Mesendoderm (in vitro differentiated cells): ENCODE measurements around the gene FMO1.

Experiments used
- DNase-seq: peaks from one replicate; pipeline ENCODE4 v3.0.0; 2013
- H2AK5ac ChIP-seq: 2 replicates; pipeline ENCODE4 v1.6.1; 2013; ENCODE audit warnings: low read length, inconsistent platforms
- H2BK120ac ChIP-seq: 2 replicates; pipeline ENCODE4 v1.6.1; 2013; ENCODE audit warnings: low read depth, mild to moderate bottlenecking, low read length, moderate library complexity, mixed read lengths
- H2BK15ac ChIP-seq: replicated peaks from 2 replicates; pipeline ENCODE4 v1.6.1; 2013; ENCODE audit warnings: low read depth, mild to moderate bottlenecking, moderate library complexity
- H2BK5ac ChIP-seq: 2 replicates; pipeline ENCODE4 v1.6.1; 2013; ENCODE audit warnings: low read length, inconsistent platforms
- H3K18ac ChIP-seq: 2 replicates; pipeline ENCODE4 v1.6.1; 2013; ENCODE audit warnings: mild to moderate bottlenecking, low read length, mixed read lengths
- H3K23ac ChIP-seq: one replicate; pipeline ENCODE4 v1.6.1; 2013; ENCODE audit warnings: low read length
- H3K27ac ChIP-seq: 2 replicates; pipeline ENCODE4 v1.5.1; 2013; ENCODE audit warnings: low read depth, mild to moderate bottlenecking, inconsistent platforms, low read length, moderate library complexity
- H3K27me3 ChIP-seq: 2 replicates; pipeline ENCODE4 v1.6.1; 2013; ENCODE audit warnings: low read length, control low read depth, mild to moderate bottlenecking, inconsistent platforms; ENCODE audit not compliant: insufficient read depth, poor library complexity
- H3K36me3 ChIP-seq: 2 replicates; pipeline ENCODE4 v1.6.1; 2013; ENCODE audit warnings: low read length, inconsistent platforms; ENCODE audit not compliant: control insufficient read depth, insufficient read depth
- H3K4ac ChIP-seq: one replicate; pipeline ENCODE4 v1.6.1; 2013; ENCODE audit warnings: low read depth, mild to moderate bottlenecking, low read length, moderate library complexity
- H3K4me1 ChIP-seq: 2 replicates; pipeline ENCODE4 v1.6.1; 2013; ENCODE audit warnings: low read depth, low read length, inconsistent platforms; ENCODE audit not compliant: control insufficient read depth
- H3K4me2 ChIP-seq: 2 replicates; pipeline ENCODE4 v1.6.1; 2013; ENCODE audit warnings: low read length
- H3K4me3 ChIP-seq: 2 replicates; pipeline ENCODE4 v1.5.1; 2013; ENCODE audit warnings: mild to moderate bottlenecking, low read length
- H3K56ac ChIP-seq: one replicate; pipeline ENCODE4 v1.6.1; 2013; ENCODE audit warnings: low read length
- H3K79me1 ChIP-seq: 2 replicates; pipeline ENCODE4 v1.6.1; 2013; ENCODE audit warnings: low read length, inconsistent platforms
- H3K79me2 ChIP-seq: 2 replicates; pipeline ENCODE4 v1.6.1; 2013; ENCODE audit warnings: mild to moderate bottlenecking, low read length; ENCODE audit not compliant: control insufficient read depth, insufficient read depth
- H3K9ac ChIP-seq: 2 replicates; pipeline ENCODE4 v1.6.1; 2013; ENCODE audit warnings: low read length, inconsistent platforms
- H4K5ac ChIP-seq: one replicate; pipeline ENCODE4 v1.6.1; 2013; ENCODE audit warnings: low read length
- H4K8ac ChIP-seq: one replicate; pipeline ENCODE4 v1.6.1; 2013; ENCODE audit warnings: low read depth, mild to moderate bottlenecking, control low read depth, low read length, moderate library complexity
- WGBS: extraction: QIAGEN DNeasy Blood & Tissue Kit; methylation state at CpG from one replicate; pipeline ENCODE4 v1.1.7; 2013; ENCODE audit warnings: low lambda C conversion rate, missing lambda C conversion rate; ENCODE audit not compliant: insufficient coverage; ENCODE audit errors: extremely low coverage; 5-methylcytosine and 5-hydroxymethylcytosine counted together

Gene FMO1

DNA sequence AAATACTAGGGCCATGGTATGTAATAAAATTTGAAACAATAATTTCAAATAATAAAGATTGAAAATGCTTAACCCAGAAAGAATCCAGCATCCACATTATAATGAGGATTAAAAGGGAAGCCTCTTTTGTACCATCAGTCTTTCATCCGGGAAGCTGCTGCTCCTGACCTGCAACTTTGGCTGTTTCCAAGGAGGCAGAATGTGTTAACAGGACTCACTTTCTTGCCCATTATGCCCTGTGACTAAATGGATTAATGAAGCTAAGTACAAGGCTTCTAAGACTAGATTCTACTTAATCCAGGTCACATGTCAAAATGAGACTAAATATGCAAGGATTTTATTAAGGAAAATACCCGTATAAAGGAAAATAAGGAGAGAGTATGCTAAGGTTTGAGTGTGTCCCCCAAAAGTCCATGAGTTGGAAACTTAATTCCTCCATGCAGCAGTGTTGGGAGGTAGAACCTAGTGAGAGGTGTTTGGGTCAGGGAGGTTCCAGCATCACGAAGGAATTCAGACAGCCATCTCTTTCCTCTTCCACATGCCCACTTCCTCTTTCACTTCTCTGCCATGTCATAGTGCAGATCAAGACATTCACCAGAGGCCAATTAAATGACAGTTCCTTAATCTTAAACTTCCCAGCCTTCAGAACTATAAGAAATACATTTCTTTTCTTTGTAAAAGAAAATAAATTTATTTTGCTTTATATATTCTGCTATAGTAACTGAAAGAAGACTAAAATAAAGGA, 35.5 kb upstream of the FMO1 start:
- no peak for DNase-seq
- H3K23ac ChIP-seq = no peak overlapping the region
- no peak overlapping the region for H3K4me3 ChIP-seq
- no peak overlapping the region for H3K27ac ChIP-seq
- H3K9ac ChIP-seq = no peak overlapping the region
- no CpG with 5 or more reads among the region's 3 CpGs for WGBS
- H3K18ac ChIP-seq = no peak overlapping the region
- H3K27me3 ChIP-seq = no peaks in the 10 kb centered on the region
- no peak overlapping the region for H2BK15ac ChIP-seq
- no peak overlapping the region for H3K56ac ChIP-seq
- no peak overlapping the region for H2BK120ac ChIP-seq
- H3K4ac ChIP-seq = no peak overlapping the region
- H3K4me2 ChIP-seq = no peak overlapping the region
- no peaks in the 10 kb centered on the region for H3K36me3 ChIP-seq
- H4K5ac ChIP-seq = no peak overlapping the region
- peaks cover 4% of the 10 kb centered on the region for H3K4me1 ChIP-seq
- no peaks in the 10 kb centered on the region for H3K79me1 ChIP-seq
- H2BK5ac ChIP-seq = no peak overlapping the region
- H3K79me2 ChIP-seq = no peaks in the 10 kb centered on the region
- H2AK5ac ChIP-seq = no peak overlapping the region
- H4K8ac ChIP-seq = no peak overlapping the region

DNA sequence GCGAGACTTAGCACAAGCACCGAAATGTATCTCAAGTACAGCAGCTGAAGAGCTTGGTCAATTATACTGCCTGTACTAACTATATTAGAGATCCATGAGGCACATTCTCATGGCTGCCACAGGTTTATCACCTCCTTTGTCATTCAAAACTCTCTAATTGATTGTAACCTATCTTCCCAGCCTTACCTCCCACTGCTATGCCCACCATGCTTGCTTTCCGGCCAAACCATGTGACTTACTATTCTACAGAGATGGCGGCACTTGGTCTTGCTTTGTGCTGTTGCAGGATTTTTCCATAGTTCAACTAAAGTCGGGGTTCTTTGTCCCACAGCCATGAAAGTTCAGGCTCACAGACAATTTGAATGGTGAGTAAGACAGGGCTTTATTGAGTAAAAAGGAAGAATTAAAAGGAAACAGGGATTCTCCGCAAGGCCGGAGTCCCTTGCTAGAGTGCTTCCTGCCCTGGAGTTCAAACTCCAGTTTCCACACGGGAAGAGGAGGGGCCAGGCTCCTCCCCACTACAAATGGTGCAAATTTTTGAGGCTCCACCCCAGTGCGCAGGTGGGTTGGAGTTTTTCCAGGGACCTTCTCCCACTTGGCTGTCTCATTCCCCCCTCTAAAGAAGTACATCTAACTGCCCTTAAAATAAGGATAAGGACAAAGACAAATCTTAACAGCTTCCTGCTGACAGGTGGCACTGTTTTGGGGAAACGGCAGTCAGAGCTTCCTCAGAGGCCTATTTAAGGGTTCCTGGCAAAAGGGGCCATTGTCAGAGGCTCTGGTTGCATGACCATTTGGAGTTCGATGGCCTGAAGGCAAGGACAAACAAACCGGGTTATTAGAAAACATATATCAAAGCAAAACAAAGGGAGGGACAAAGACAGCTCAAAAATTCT, 34.5 kb upstream of the FMO1 start:
- Histone ChIP-seq H3K79me1 (no peaks in the 10 kb centered on the region), H3K56ac (no peak overlapping the region), H3K4me2 (no peak overlapping the region), H3K4ac (no peak overlapping the region), H2BK15ac (no peak overlapping the region), H3K9ac (no peak overlapping the region), H3K27me3 (no peaks in the 10 kb centered on the region), H3K23ac (no peak overlapping the region), H3K36me3 (no peaks in the 10 kb centered on the region), H3K4me1 (peaks cover 4% of the 10 kb centered on the region), H2BK5ac (no peak overlapping the region), H2AK5ac (no peak overlapping the region), H4K5ac (no peak overlapping the region), H4K8ac (no peak overlapping the region), H3K4me3 (no peak overlapping the region), H3K79me2 (no peaks in the 10 kb centered on the region), H2BK120ac (no peak overlapping the region), H3K27ac (no peak overlapping the region), H3K18ac (no peak overlapping the region)
- WGBS = no CpG with 5 or more reads among the region's 12 CpGs
- peak; percentile 38 for DNase-seq

DNA sequence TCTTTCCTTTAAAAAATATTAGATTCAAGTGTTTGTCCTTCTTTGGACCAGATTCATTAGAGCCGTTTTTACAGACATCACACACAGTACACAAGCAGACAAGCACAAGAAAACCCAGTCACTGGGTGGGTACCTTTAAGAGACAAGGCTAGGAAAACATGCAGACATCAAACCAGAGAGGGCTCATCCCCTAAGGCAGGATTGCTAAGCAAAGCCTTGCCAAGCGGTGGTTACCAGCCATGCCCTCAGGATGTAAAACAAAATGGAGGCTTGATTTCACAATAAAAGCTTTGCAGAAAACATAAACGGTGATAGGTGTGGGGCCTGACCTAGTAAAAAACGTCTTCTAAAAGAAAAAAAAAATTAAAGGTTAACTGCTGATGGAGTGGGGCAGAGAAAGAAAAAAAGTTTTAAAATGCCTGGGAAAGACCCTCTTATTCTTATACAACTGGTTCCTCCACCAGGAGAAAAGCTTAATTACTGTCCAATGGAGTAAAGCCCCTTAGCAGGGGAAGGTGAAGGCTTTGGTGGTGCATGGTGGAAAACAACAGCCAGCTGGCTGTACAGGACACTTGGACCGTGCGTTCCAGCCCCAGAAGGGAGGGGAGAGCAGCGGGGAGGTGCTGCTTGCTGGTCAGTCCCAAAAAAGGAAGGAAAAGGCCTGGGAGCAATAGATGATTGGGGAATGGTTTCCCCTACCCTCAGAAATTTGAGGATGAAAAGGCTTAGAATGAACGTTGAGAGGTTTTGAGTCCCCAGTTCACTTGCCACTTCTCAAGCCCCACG, 30.4 kb upstream of the FMO1 start:
- no peak overlapping the region for H3K4me2 ChIP-seq
- H2BK15ac ChIP-seq = no peak overlapping the region
- no peak overlapping the region for H3K4ac ChIP-seq
- no peak overlapping the region for H4K5ac ChIP-seq
- H3K36me3 ChIP-seq = no peaks in the 10 kb centered on the region
- no peak overlapping the region for H3K18ac ChIP-seq
- H3K56ac ChIP-seq = no peak overlapping the region
- no peaks in the 10 kb centered on the region for H3K79me2 ChIP-seq
- H3K27me3 ChIP-seq = no peaks in the 10 kb centered on the region
- no peak overlapping the region for H3K4me3 ChIP-seq
- H3K79me1 ChIP-seq = no peaks in the 10 kb centered on the region
- no peak overlapping the region for H3K9ac ChIP-seq
- no peak overlapping the region for H2BK5ac ChIP-seq
- DNase-seq = no peak
- no CpG with 5 or more reads among the region's 9 CpGs for WGBS
- peaks cover 6% of the 10 kb centered on the region for H3K4me1 ChIP-seq
- no peak overlapping the region for H4K8ac ChIP-seq
- H2BK120ac ChIP-seq = peak overlapping the region; percentile 17
- H3K27ac ChIP-seq = no peak overlapping the region
- no peak overlapping the region for H2AK5ac ChIP-seq
- no peak overlapping the region for H3K23ac ChIP-seq

DNA sequence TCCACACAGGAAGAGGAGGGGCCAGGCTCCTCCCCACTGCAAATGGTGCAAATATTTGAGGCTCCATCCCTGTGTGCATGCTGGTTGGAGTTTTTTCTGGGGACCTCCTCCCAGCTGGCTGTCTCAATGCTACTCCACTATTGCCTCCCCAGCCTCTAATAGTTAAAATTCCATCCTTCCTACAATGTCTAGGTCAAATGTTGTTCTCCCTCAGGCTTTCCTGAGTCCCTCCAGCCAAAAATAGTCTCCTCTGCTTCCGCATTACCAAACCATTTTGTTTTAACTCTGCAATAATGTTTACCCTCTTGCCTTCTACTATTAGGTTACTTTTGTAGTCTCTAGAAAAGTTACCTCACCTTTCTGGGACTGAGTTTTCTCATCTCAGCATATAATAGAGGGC, 29.6 kb upstream of the FMO1 start:
- Histone ChIP-seq H2AK5ac (no peak overlapping the region), H3K36me3 (no peaks in the 10 kb centered on the region), H3K27ac (no peak overlapping the region), H2BK5ac (no peak overlapping the region), H3K4me3 (no peak overlapping the region), H3K9ac (no peak overlapping the region), H3K18ac (no peak overlapping the region), H3K4me2 (no peak overlapping the region), H3K79me2 (no peaks in the 10 kb centered on the region), H3K23ac (no peak overlapping the region), H4K8ac (no peak overlapping the region), H3K27me3 (no peaks in the 10 kb centered on the region), H2BK120ac (no peak overlapping the region), H3K4ac (no peak overlapping the region), H3K4me1 (peaks cover 2% of the 10 kb centered on the region), H2BK15ac (peak overlapping the region; percentile 96), H3K56ac (no peak overlapping the region), H3K79me1 (no peaks in the 10 kb centered on the region), H4K5ac (no peak overlapping the region)
- DNase-seq = no peak
- no CpG with 5 or more reads among the region's 1 CpG for WGBS

DNA sequence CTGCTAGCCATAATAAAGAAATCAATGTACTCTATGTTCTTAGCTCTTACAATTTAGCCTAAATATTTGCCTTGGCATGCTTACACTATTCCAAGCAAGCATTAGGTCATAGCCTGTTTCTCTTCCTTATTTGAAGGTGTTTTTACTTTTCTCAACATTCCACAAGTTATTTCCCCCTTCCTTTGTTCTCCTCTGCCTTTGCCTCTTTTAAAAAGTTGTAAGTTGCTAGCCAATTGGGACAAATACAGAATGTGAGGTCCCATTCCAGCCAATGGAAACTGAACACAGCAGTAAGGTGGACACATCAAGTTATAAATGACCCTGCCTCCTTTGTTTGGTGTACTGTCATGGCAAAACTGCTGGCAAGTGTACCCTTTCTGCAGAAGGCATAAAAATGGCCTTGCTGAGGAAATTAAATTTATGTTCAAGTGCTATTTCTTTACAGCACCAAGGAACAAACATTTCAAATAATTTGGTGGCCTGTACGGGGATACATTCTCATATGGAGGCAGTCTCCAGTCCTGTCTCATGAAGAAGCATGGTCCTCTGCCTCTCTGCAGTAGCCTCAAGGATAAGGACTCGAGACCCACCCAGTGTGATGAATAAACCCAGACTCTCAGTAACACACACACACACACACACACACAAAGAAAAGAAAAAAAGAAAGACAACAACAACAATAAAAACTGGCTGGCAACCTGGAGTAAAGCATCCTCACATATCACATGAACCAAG, 28.8 kb upstream of the FMO1 start:
- Histone ChIP-seq H2BK5ac (peak overlapping the region; percentile 74), H3K4me3 (no peak overlapping the region), H4K8ac (no peak overlapping the region), H2AK5ac (no peak overlapping the region), H3K56ac (peak overlapping the region; percentile 64), H3K36me3 (no peaks in the 10 kb centered on the region), H3K27me3 (no peaks in the 10 kb centered on the region), H3K79me1 (no peaks in the 10 kb centered on the region), H3K79me2 (no peaks in the 10 kb centered on the region), H3K4ac (peak overlapping the region; percentile 31), H3K4me1 (peaks cover 2% of the 10 kb centered on the region), H4K5ac (no peak overlapping the region), H3K23ac (no peak overlapping the region), H2BK15ac (no peak overlapping the region), H3K18ac (peak overlapping the region; percentile 92), H3K4me2 (no peak overlapping the region), H2BK120ac (no peak overlapping the region), H3K9ac (peak overlapping the region; percentile 14), H3K27ac (peak overlapping the region; percentile 82)
- peak; percentile 34 for DNase-seq
- WGBS = no CpG with 5 or more reads among the region's 2 CpGs
